HG02840 (cell line): ENCODE results near the gene TRIM62.

ENCODE experiments used
- ATAC-seq: cut with Tn5 transposase; IDR thresholded peaks from one replicate; pipeline ENCODE4 v1.9.1; 2021; ENCODE audit warnings: mild to moderate bottlenecking, moderate library complexity, moderate number of reproducible peaks; ENCODE audit not compliant: unreplicated experiment, low FRiP score

TRIM62 gene

GRCh38 chr1:33181921-33182341 lies at the start of gene TRIM62:
Gene TRIM62, minus strand, starts transcription at chr1:33182043. Its CDS starts 611 bp downstream, at chr1:33181432.
- peak; percentile 48 for ATAC-seq

GRCh38 chr1:33231166-33231565 lies 49.3 kb upstream of the TRIM62 start:
- ATAC-seq = no peak

GRCh38 chr1:33228935-33229487 lies 47.2 kb upstream of the TRIM62 start:
- no peak for ATAC-seq

- no peak for ATAC-seq
Measured at GRCh38 chr1:33225586-33225985, 43.7 kb upstream of the TRIM62 start.

- ATAC-seq = no peak
Measured at GRCh38 chr1:33224166-33224707, 42.4 kb upstream of the TRIM62 start.

- no peak for ATAC-seq
Measured at GRCh38 chr1:33222381-33222780, 40.5 kb upstream of the TRIM62 start.

- ATAC-seq = no peak
Measured at GRCh38 chr1:33221385-33221758, 39.5 kb upstream of the TRIM62 start.

GRCh38 chr1:33220676-33221384 lies 39.0 kb upstream of the TRIM62 start:
- no peak for ATAC-seq

- ATAC-seq = no peak
Measured at GRCh38 chr1:33219886-33220661, 38.2 kb upstream of the TRIM62 start.

GRCh38 chr1:33211972-33212371 lies 30.1 kb upstream of the TRIM62 start:
- no peak for ATAC-seq

GRCh38 chr1:33206340-33206739 lies 24.5 kb upstream of the TRIM62 start:
- ATAC-seq = no peak

- ATAC-seq = no peak
Measured at GRCh38 chr1:33195556-33195955, 13.7 kb upstream of the TRIM62 start.

GRCh38 chr1:33191731-33192275 lies 10.0 kb upstream of the TRIM62 start:
- ATAC-seq = no peak

GRCh38 chr1:33190701-33191100 lies 8.9 kb upstream of the TRIM62 start:
- ATAC-seq = no peak

- ATAC-seq = no peak
Measured at GRCh38 chr1:33188572-33189275, 6.9 kb upstream of the TRIM62 start.

- ATAC-seq = no peak
Measured at GRCh38 chr1:33186936-33187335, 5.1 kb upstream of the TRIM62 start.

- ATAC-seq = no peak
Measured at GRCh38 chr1:33185541-33185940, 3.7 kb upstream of the TRIM62 start.

- ATAC-seq = no peak
Measured at GRCh38 chr1:33183306-33183705, 1.5 kb upstream of the TRIM62 start.

- ATAC-seq = no peak
Measured at GRCh38 chr1:33182896-33183295, 1.1 kb upstream of the TRIM62 start.

- no peak for ATAC-seq
Measured at GRCh38 chr1:33182401-33182841, 578 bp upstream of the TRIM62 start.
